ENCODE data around the gene NLRP12.

Gene NLRP12

DNA sequence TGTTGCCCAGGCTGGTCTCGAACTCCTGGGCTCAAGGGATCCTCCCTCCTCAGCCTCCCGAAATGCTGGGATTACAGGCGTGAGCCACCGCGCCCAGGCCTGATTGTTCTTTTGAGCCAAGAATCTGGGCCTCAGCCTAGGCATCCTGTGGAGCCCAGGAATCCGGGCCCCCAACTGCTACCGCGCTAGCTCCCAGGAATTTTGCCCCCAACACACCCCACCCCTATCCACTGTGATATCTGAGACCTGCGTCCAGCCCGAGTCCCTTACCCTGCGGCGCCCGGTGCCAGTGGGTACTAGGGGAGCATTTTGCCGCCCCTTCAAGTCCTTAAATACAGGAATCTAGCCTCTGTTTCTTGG, 42.7 kb upstream of the NLRP12 start:
- no peak for TF ChIP-seq ZFP30 (CRISPR knock-in tag; IDR thresholded peaks at IDR 0.05)
- no peak for TF ChIP-seq ZNF70 (CRISPR knock-in tag; IDR thresholded peaks at IDR 0.05)
- TF ChIP-seq RARB (CRISPR knock-in tag; IDR thresholded peaks at IDR 0.05) = no peak
- no peak for TF ChIP-seq PATZ1 (CRISPR knock-in tag; IDR thresholded peaks at IDR 0.05; ENCODE audit: borderline replicate concordance)
- no peak for TF ChIP-seq SNAI2 (CRISPR knock-in tag; IDR thresholded peaks at IDR 0.05)

DNA sequence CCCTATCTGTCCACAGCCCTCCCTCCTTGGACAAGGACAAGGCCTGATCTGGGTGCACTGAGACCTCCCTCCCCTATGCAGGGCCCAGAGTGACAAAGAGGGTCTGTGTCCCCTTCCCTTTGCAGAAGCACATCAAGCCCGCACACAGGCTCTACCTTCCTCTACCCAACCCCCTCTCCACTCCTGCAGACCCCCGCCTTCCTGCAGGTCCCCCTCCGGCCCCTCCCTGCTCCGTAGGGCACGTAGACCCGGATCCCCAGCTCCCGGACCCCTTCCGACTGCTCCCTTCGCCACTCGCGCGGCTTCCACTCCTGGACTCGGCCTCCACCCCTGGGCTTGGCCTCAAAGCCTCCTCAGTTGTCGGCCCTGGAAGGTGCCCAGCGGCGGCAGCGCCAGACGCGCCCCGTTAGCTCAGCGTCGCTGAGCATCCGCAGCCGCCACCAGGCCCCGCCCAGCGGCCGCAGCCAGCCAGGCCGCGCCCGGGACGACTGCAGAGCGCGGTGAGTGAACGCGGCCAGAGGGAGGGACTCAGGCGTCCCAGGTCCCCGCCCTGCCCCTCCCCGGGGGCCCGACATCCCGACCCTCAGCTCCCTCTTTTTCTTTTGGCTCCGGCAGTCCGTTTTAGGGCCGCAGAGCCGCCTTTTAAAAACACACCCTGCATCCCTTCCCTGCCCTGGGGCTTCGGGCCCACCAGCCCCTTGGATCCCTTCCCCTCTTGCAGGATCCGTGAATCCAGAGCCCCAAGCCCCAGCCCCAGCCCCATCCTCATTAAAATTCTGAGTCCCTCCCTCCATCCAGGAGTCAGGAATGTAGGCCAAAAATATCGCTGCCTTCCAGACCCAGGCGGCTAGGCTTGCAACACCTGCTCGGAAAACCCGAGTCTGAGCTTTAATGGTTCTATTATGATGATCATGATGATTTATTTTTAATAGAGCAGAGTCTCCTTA, 42.1 kb upstream of the NLRP12 start:
- peak; percentile 57 for ATAC-seq

More for the DNA sequence above, 42.7 kb upstream of the NLRP12 start:
- ATAC-seq = no peak

More for the DNA sequence above, 42.1 kb upstream of the NLRP12 start:
- TF ChIP-seq TCF4 (CRISPR knock-in tag; IDR thresholded peaks at IDR 0.05; ENCODE audit: borderline replicate concordance) (no peak), ZNF8 (CRISPR knock-in tag; IDR thresholded peaks at IDR 0.05) (no peak), GLIS3 (CRISPR knock-in tag; IDR thresholded peaks at IDR 0.05) (no peak), ZC3H10 (CRISPR knock-in tag; IDR thresholded peaks at IDR 0.05) (no peak), SNAI2 (CRISPR knock-in tag; IDR thresholded peaks at IDR 0.05) (no peak), ZFP30 (CRISPR knock-in tag; IDR thresholded peaks at IDR 0.05) (no peak), ESRRG (CRISPR knock-in tag; IDR thresholded peaks at IDR 0.05) (no peak), ISL1 (CRISPR knock-in tag; IDR thresholded peaks at IDR 0.05) (no peak), TOX (CRISPR knock-in tag; IDR thresholded peaks at IDR 0.05; ENCODE audit: borderline replicate concordance) (no peak), POU6F1 (CRISPR knock-in tag; IDR thresholded peaks at IDR 0.05; ENCODE audit: borderline replicate concordance, low read depth) (no peak), ZNF565 (CRISPR knock-in tag; conservative IDR thresholded peaks at IDR 0.05; ENCODE audit: low read depth) (no peak), PATZ1 (CRISPR knock-in tag; IDR thresholded peaks at IDR 0.05; ENCODE audit: borderline replicate concordance) (no peak), OSR1 (CRISPR knock-in tag; IDR thresholded peaks at IDR 0.05) (no peak), PPARA (CRISPR knock-in tag; IDR thresholded peaks at IDR 0.05; ENCODE audit: borderline replicate concordance) (no peak), TSHZ2 (CRISPR knock-in tag; IDR thresholded peaks at IDR 0.05) (no peak), ZFP3 (CRISPR knock-in tag; IDR thresholded peaks at IDR 0.05) (no peak), ZNF70 (CRISPR knock-in tag; IDR thresholded peaks at IDR 0.05) (no peak)
- TF ChIP-seq, protein P1, sequence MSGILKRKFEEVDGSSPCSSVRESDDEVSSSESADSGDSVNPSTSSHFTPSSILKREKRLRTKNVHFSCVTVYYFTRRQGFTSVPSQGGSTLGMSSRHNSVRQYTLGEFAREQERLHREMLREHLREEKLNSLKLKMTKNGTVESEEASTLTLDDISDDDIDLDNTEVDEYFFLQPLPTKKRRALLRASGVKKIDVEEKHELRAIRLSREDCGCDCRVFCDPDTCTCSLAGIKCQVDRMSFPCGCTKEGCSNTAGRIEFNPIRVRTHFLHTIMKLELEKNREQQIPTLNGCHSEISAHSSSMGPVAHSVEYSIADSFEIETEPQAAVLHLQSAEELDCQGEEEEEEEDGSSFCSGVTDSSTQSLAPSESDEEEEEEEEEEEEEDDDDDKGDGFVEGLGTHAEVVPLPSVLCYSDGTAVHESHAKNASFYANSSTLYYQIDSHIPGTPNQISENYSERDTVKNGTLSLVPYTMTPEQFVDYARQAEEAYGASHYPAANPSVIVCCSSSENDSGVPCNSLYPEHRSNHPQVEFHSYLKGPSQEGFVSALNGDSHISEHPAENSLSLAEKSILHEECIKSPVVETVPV (CRISPR knock-in tag; IDR thresholded peaks at IDR 0.05) = no peak

Measured in SK-N-SH treated with all-trans-retinoic acid at 6 μM for 48 hours (cell line).